Adipocyte (in vitro differentiated cells): ENCODE measurements around the gene ADAMTS9.

Experiments used
- DNase-seq: peaks from one replicate; pipeline ENCODE4 v3.0.0-alpha.2; 2015; ENCODE audit warnings: low read depth
- H3K27me3 ChIP-seq: replicated peaks from 2 replicates; pipeline ENCODE4 v1.7.0; 2013; ENCODE audit warnings: mild to moderate bottlenecking, low read length, moderate library complexity; ENCODE audit not compliant: control insufficient read depth, insufficient read depth
- H3K36me3 ChIP-seq: 2 replicates; pipeline ENCODE4 v1.7.0; 2013; ENCODE audit warnings: low read length, mild to moderate bottlenecking, moderate library complexity; ENCODE audit not compliant: control insufficient read depth, insufficient read depth, severe bottlenecking
- H3K4me1 ChIP-seq: 2 replicates; pipeline ENCODE4 v1.7.0; 2013; ENCODE audit warnings: mild to moderate bottlenecking, low read length, moderate library complexity; ENCODE audit not compliant: control insufficient read depth, insufficient read depth
- H3K4me3 ChIP-seq: 2 replicates; pipeline ENCODE4 v1.7.0; 2013; ENCODE audit warnings: mild to moderate bottlenecking, low read length, moderate library complexity
- H3K9ac ChIP-seq: 2 replicates; pipeline ENCODE4 v1.7.0; 2013; ENCODE audit warnings: mild to moderate bottlenecking, low read length, moderate library complexity
- H3K9me3 ChIP-seq: 2 replicates; pipeline ENCODE4 v1.7.0; 2013; ENCODE audit warnings: mild to moderate bottlenecking, low read length, moderate library complexity; ENCODE audit not compliant: control insufficient read depth

Gene ADAMTS9

DNA sequence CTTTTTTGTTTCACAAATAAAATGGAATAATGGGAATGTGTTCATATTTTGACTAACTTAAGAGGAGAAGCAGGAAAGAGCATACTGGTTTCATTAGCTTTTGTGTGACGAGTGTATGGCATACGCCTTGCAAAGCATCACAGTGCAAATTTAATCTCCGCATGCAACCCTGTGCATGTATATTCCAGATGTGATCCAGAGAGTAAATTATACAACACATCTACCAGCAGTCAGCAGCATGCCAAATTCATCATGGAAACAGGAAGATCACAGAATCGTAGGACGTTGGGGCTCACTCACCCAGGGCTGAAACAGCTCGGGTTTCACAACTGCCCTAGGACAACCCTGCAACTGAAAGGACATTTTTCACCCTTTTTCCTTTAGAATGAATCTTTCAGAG, 53.4 kb downstream of the ADAMTS9 start:
- H3K27me3 ChIP-seq = no peaks in the 10 kb centered on the region
- no peak for DNase-seq
- no peak overlapping the region for H3K4me3 ChIP-seq
- H3K9ac ChIP-seq = no peak overlapping the region
- no peaks in the 10 kb centered on the region for H3K9me3 ChIP-seq
- peaks cover 45% of the 10 kb centered on the region for H3K36me3 ChIP-seq
- no peaks in the 10 kb centered on the region for H3K4me1 ChIP-seq

DNA sequence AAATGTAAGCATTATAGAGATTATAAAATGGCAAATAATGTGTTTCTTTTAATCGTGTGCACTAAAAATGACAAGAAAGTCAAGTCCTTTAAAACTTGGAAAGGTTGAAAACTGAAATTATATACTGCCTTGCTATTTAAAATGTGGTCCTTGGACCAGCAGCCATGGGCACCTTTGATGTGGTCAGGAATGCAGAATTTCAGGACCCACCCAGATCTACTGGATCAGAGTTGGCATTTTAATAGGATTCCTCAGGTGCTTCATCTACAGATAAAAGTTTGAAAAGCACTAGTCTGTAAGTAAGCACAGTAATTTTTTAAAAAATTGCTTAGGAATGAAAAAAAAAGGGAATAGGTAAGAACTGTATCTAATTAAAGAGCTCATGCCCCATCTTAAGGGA, 55.8 kb downstream of the ADAMTS9 start:
- Histone ChIP-seq H3K4me1 (no peaks in the 10 kb centered on the region), H3K4me3 (no peak overlapping the region), H3K9me3 (no peaks in the 10 kb centered on the region), H3K27me3 (no peaks in the 10 kb centered on the region), H3K36me3 (peaks cover 70% of the 10 kb centered on the region), H3K9ac (no peak overlapping the region)
- DNase-seq = no peak

DNA sequence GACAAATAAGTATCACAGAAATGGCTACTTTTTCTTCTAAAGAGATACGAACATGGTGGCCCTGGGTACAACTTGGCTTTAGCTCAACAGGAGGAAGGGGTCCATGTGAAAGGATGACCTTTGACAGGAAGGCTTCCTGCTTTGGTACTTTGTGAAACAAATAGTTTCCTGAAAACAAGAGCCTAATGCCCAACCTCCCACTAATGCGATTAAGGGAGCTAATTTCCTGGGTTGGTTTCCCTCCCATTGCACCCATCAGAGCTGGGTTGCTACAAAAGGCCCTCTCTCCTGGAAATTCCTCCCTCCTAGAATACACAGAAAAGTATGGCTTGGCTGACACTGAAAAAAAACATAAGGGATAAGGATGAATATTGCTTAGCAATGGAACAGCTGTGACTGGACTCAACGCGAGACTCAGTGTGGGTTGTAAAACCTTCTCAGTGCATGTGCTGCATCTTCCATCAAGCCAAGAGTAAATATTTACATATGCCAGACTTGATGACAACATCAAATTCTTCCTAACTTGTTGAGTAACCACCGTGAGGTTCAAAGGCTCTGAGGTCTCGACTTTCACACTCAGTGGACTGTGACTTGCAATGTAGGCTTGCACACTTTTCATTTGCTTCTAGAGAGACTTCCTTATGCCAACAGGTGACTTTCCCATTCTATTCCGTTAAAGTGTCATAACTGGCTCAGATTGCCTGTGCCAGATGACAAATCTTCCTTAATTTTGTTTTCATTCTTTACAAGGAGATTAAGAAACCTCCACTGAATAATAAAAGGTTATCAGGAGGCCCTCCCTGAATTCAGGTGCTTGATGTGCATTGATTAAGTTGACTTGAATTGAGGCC, 60.1 kb downstream of the ADAMTS9 start:
- H3K9me3 ChIP-seq = no peaks in the 10 kb centered on the region
- H3K9ac ChIP-seq = no peak overlapping the region
- H3K4me1 ChIP-seq = no peaks in the 10 kb centered on the region
- DNase-seq = peak; percentile 7
- peaks cover 61% of the 10 kb centered on the region for H3K36me3 ChIP-seq
- H3K27me3 ChIP-seq = no peaks in the 10 kb centered on the region
- no peak overlapping the region for H3K4me3 ChIP-seq

DNA sequence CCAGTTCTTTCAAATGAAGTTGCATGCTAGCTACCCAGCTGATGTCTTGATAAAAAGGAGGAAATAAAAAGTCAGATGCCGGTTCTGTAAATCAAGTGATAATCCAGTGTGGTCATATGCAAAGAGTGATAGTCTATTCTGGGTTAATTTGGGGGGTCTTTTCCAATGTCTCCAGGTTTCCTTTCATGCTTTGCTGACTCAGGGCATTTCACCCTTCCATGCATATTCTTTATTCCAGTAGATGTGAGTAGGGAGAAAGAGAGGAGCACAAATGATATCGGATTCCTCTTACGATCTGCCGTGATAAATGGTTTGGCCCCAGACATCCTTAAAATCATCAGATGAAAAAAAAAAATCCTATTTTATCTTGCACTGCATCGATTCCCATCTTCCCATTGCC, 60.8 kb downstream of the ADAMTS9 start:
- Histone ChIP-seq H3K9me3 (no peaks in the 10 kb centered on the region), H3K36me3 (peaks cover 58% of the 10 kb centered on the region), H3K4me3 (no peak overlapping the region), H3K9ac (no peak overlapping the region), H3K4me1 (no peaks in the 10 kb centered on the region), H3K27me3 (no peaks in the 10 kb centered on the region)
- DNase-seq = no peak

DNA sequence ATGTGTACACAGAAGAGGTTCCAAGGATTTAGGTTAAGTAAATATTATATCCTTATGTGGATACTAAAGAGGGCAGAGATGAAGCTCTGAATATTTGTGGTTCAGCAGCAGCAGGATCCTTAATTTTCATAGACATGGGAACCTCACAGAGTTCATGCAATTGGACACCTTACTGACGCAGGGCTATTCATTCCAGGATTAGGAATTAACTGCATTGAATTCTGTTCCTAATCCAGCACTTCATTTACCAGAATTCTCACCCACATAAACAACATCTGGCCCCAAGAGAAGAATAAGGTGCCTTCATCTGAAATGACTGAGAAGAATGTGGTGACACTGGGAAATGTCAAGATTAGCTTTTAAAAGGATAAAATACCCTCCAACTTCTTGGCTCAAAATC, 62.4 kb downstream of the ADAMTS9 start:
- Histone ChIP-seq H3K4me1 (no peaks in the 10 kb centered on the region), H3K27me3 (no peaks in the 10 kb centered on the region), H3K4me3 (no peak overlapping the region), H3K36me3 (peaks cover 48% of the 10 kb centered on the region), H3K9ac (no peak overlapping the region), H3K9me3 (no peaks in the 10 kb centered on the region)
- no peak for DNase-seq

DNA sequence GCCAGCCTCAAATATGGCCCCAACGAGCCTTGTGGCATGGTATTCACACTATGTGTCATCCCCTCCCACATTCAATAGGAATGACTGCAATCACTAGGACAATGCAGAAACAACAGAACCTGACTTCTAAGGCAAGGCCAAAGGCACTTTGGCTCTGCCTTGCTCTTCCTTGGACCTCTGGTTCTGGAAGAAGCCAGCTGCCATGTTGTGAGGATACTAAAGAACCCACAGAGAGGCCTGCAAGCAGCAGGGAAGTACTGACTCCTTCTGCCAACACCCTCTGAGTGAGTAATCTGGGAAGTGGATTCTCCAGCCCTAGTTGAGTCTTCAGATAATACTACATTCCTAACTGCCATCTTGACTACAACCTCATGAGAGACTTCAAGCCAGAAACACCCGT, 64.7 kb downstream of the ADAMTS9 start:
- Histone ChIP-seq H3K4me1 (no peaks in the 10 kb centered on the region), H3K9ac (no peak overlapping the region), H3K36me3 (peaks cover 43% of the 10 kb centered on the region), H3K9me3 (no peaks in the 10 kb centered on the region), H3K4me3 (no peak overlapping the region), H3K27me3 (no peaks in the 10 kb centered on the region)
- DNase-seq = no peak

DNA sequence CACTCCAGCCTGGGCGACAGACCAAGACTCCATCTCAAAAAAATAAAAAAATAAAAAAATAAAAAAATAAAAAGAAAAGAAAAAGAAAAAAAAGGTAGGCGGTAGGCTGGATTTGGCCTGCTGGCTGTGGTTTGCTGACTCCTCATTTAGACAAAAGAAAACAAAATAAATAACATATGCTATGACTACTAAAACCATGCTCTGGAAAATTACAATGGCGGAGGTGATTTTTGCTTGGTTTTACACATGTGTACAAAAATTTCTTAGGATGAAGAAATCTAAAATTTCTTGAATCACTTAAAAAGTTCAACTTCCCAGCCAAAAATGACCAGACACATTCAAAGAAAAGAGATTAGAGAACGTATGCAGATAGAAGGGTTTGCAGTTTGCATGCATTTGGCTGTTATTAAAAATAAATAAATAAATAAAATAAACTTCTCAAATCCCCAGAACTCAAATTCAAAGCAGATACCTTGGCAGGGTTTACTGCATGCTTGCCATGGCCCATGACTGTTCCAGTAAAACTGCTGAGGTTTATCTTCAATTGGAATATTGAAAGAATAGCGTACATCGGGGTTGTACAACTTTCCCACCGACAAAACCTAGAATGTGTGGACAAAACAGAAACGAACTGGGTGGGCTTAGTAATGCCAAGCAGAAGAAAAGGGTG, 65.9 kb downstream of the ADAMTS9 start:
- Histone ChIP-seq H3K36me3 (peaks cover 38% of the 10 kb centered on the region), H3K9ac (no peak overlapping the region), H3K27me3 (no peaks in the 10 kb centered on the region), H3K4me3 (no peak overlapping the region), H3K9me3 (no peaks in the 10 kb centered on the region), H3K4me1 (no peaks in the 10 kb centered on the region)
- DNase-seq = peak; percentile 8

DNA sequence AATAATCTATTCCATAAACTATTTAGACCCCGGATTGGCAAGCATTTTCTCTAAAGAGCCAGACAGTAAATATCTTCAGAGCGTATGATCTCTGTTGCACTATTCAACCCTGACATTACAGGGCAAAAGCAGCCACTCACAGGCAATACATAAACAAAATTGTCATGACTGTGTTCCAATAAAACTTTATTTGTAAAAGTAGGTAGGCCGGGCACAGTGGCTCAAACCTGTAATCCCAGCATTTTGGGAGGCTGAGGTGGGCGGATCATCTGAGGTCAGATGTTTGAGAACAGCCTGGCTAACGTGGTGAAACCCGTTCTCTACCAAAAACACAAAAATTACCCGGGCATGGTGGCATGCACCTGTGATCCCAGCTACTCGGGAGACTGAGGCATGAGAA, 66.5 kb downstream of the ADAMTS9 start:
- Histone ChIP-seq H3K9ac (no peak overlapping the region), H3K4me3 (no peak overlapping the region), H3K27me3 (no peaks in the 10 kb centered on the region), H3K36me3 (peaks cover 35% of the 10 kb centered on the region), H3K9me3 (no peaks in the 10 kb centered on the region), H3K4me1 (no peaks in the 10 kb centered on the region)
- DNase-seq = no peak

DNA sequence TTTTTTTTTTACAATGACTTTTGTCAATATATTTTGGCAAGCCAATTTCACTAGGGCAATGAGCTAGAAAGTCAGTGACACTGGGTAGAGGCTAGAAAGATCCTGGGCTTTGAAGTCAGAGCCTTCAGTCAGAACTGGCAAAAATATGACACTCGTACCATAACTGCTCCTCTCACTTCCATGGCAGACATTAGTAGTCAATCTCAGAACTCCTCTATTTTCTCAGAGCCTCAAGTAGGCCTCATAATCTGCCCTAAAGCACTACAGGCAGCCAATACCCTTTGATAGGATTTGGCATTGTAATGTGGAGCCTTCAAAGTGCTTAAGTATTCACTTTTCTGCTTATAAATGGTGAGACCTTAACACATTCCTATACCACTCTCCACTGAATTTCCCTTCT, 67.8 kb downstream of the ADAMTS9 start:
- no peak overlapping the region for H3K4me3 ChIP-seq
- peaks cover 36% of the 10 kb centered on the region for H3K36me3 ChIP-seq
- H3K9ac ChIP-seq = no peak overlapping the region
- DNase-seq = no peak
- no peaks in the 10 kb centered on the region for H3K9me3 ChIP-seq
- H3K27me3 ChIP-seq = no peaks in the 10 kb centered on the region
- H3K4me1 ChIP-seq = no peaks in the 10 kb centered on the region

DNA sequence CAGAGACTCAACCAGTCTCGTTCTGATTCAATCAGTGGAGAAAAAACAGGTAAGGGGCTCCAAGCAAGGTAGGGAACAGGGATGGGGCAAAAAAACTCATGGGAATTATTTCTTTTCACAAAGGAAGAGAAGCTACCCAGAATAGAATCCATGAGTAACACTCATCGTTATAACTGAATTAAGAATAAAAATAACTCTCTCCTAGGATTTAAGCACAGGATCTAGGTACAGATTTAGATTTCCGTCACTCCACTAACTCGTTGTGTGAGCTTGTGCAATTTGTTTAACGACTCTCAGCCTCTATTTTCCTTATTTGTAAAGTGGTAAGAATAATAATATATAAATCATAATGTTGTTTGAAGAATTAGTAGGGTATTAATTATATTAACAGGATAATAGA, 68.6 kb downstream of the ADAMTS9 start:
- H3K36me3 ChIP-seq = peaks cover 38% of the 10 kb centered on the region
- no peaks in the 10 kb centered on the region for H3K9me3 ChIP-seq
- DNase-seq = no peak
- H3K4me3 ChIP-seq = no peak overlapping the region
- no peak overlapping the region for H3K9ac ChIP-seq
- no peaks in the 10 kb centered on the region for H3K27me3 ChIP-seq
- H3K4me1 ChIP-seq = no peaks in the 10 kb centered on the region

DNA sequence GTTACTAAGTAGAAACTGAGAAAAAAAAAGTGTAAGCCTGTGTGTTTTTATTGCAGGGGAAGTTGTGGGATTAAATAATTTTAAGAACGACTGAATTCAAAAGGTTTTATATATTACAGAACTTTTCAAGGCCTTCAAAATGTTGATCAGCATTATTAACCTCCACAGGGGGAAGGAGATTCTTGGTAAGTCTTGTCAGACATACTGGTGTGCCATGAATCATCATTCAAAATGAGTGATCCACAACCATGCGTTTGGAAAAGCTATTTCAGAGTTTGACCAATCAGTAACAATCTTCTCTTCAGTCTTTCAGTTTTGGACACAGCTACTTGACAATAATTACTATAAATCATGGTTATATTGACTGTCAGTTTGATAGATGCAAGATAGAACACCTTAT, 70.2 kb downstream of the ADAMTS9 start:
- Histone ChIP-seq H3K4me3 (no peak overlapping the region), H3K4me1 (peaks cover 8% of the 10 kb centered on the region), H3K36me3 (peaks cover 32% of the 10 kb centered on the region), H3K27me3 (no peaks in the 10 kb centered on the region), H3K9me3 (no peaks in the 10 kb centered on the region), H3K9ac (no peak overlapping the region)
- DNase-seq = no peak
